ENCODE data around the gene EXOC3L4. TPM values are rescaled to one million over a fixed set of nuclear protein-coding genes. Genes with fewer than 3 reads are reported as not detected.

EXOC3L4 gene
- total RNA-seq, 3 donors from 2014 or later, result not detected

DNA sequence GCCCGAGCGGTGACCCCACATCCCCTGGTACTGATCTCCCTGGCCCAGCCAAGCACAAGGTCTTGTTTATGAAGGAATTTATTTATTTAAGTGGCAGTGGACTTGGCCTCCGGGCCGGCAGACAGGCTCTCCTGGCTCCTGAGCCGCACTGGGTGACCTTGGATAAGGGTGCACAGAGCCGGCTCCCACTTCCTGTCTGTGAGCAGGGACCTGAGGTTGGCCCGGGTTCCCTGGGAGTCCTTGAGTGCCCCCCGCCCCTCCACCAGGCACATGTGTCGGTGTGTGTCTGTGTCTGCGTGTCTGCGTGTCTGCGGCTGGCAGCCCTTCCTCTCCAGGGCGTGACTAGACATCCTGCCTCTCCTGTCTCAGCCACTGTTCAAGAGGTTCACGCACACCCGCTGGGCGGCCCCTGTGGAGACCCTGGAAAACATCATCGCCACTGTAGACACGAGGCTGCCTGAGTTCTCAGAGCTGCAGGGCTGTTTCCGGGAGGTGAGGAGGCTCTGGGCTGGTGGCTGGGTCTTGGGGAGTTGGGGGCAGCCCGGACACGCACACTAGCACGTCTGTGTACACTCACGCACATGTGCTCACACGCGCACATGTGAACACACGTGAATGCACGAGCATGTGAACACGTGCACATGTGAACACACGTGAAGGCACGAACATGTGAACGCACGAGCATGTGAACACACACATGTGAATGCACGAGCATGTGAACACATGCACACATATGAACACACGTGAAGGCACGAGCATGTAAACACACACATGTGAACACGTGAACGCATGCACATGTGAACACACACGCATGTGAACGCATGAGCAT lies 38.1 kb downstream of the EXOC3L4 start:
- peaks cover 7% of the 10 kb centered on the region for H3K27me3 Mint-ChIP-seq (ENCODE audit: low read depth)
- H3K9me3 Mint-ChIP-seq, result no peaks in the 10 kb centered on the region
- H3K36me3 Mint-ChIP-seq (ENCODE audit: insufficient read depth), result no peaks in the 10 kb centered on the region
- no peak overlapping the region for H3K4me3 Mint-ChIP-seq
- ATAC-seq, result no peak
- no peaks in the 10 kb centered on the region for H3K4me1 Mint-ChIP-seq (ENCODE audit: low read depth)
- DNase-seq, result no peak

DNA sequence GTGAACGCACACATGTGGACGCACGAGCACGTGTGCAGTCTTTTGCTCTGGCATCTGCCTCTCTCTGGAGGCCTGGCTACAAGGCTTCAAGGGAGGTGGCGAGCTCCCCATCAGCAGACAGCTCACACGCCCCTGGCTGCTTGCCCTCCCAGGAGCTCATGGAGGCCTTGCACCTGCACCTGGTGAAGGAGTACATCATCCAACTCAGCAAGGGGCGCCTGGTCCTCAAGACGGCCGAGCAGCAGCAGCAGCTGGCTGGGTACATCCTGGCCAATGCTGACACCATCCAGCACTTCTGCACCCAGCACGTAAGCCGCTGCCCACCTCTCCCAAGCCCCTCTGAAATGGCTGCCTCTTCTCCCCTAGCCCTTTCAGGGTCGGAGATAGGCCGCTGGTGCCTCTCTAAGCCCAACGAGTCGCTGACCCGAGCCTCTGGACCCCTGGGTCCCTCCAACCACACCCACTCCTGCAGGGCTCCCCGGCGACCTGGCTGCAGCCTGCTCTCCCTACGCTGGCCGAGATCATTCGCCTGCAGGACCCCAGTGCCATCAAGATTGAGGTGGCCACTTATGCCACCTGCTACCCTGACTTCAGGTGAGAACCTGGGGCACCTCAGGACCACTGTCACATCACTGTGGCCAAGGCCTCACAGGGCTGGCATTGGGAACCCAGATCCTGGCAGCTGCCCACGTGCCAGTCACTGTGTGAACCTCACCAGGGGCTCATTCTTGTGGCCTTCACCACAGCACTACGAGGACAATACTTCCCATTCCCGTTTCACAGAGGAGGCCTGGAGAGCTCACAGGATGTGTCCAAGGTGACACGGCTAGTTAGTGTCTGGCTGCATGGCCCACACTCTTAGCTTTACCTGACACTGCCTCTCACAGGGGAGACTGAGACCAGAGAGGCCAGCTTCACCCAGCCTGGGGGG lies 39.0 kb downstream of the EXOC3L4 start:
- no peak overlapping the region for H3K4me3 Mint-ChIP-seq
- H3K4me1 Mint-ChIP-seq (ENCODE audit: low read depth), result no peaks in the 10 kb centered on the region
- peaks cover 9% of the 10 kb centered on the region for H3K27me3 Mint-ChIP-seq (ENCODE audit: low read depth)
- ATAC-seq (no peak), DNase-seq (no peak)
- H3K9me3 Mint-ChIP-seq, result no peaks in the 10 kb centered on the region
- no peaks in the 10 kb centered on the region for H3K36me3 Mint-ChIP-seq (ENCODE audit: insufficient read depth)

DNA sequence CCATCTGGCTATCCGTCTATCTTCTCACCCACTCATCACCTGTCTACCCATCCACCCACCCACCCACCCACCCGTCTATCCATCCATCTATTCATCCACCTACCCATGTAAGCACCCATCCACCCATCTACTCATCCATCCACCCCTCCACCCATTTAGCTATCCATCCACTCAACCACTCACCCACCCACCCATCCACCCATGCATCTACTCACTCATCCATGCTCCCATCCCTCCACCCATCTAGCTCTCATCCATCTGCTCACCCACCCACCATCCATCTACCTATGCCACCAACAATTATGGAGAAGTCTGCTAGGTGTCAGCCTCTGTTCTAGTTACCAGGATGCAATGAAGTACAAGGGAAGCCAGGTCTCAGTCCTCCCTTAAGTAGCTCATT lies 39.9 kb downstream of the EXOC3L4 start:
- H3K36me3 Mint-ChIP-seq (ENCODE audit: insufficient read depth), result no peaks in the 10 kb centered on the region
- peaks cover 9% of the 10 kb centered on the region for H3K27me3 Mint-ChIP-seq (ENCODE audit: low read depth)
- no peaks in the 10 kb centered on the region for H3K9me3 Mint-ChIP-seq
- DNase-seq (no peak), ATAC-seq (no peak)
- no peak overlapping the region for H3K4me3 Mint-ChIP-seq
- H3K4me1 Mint-ChIP-seq (ENCODE audit: low read depth), result no peaks in the 10 kb centered on the region

DNA sequence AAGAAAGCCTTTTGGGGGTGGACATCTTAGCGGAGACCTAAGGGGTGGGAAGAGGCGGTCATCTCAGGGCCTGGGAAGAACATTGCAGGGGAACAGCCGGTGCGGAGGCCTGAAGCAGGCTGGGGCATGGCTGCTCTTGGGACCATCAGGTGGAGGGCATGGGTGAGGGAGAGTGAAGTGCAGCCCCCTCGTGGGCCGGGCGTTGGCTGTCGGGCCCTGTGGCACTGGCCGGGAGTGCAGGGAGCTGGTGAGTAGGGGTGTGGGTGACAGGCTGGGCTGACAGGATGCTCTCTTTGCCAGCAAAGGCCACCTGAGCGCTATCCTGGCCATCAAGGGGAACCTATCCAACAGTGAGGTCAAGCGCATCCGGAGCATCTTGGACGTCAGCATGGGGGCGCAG lies 40.4 kb downstream of the EXOC3L4 start:
- H3K36me3 Mint-ChIP-seq (ENCODE audit: insufficient read depth), result no peaks in the 10 kb centered on the region
- H3K4me1 Mint-ChIP-seq (ENCODE audit: low read depth), result no peaks in the 10 kb centered on the region
- no peaks in the 10 kb centered on the region for H3K9me3 Mint-ChIP-seq
- ATAC-seq, result no peak
- peaks cover 10% of the 10 kb centered on the region for H3K27me3 Mint-ChIP-seq (ENCODE audit: low read depth)
- no peak overlapping the region for H3K4me3 Mint-ChIP-seq
- no peak for DNase-seq

DNA sequence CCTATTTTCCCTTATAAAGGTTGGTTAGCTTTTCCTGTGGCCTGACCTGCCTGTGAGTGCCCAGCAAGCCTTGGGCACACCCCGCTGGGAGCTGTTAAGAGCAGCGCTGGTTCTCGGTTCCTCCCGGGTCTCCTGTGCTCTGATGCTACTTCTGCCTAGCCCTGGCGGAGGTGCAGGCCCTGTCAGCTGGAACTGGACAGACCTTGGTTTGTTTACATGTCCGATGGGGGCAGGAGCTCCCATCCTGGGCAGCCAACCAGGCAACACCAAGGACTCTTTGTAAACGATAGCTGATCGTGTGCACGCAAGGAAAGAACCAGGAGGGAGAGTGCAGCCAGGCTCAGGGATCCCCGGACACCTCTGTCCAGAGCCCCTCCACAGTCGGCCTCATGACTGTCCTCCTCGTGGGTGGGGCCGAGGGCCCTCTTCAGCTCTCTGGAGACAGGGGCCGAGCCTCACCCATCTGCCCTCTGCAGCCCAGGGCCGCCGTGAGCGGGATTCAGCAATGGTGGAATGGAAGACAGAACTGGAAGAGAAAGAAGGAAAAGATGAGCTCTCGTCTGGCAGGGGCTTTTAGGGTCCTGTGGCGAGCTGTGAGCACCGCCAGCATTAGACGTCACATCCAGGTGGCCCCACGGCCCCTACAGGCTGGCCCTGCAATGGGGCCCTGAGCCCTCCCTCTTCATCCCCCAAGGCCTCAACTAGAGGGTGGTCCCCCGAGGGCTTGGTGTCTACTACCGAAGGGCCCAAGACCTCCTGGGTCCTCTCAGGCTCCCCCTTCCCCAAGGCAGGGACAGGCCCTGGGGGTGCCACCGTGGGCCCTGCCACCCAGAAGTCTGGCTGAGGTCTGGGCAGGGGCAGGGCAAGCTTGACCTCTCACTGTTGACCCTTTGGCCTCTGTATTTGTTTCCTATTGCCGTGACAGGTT lies 41.1 kb downstream of the EXOC3L4 start:
- H3K4me1 Mint-ChIP-seq (ENCODE audit: low read depth), result no peaks in the 10 kb centered on the region
- H3K4me3 Mint-ChIP-seq, result no peak overlapping the region
- H3K36me3 Mint-ChIP-seq (ENCODE audit: insufficient read depth), result no peaks in the 10 kb centered on the region
- ATAC-seq (no peak), DNase-seq (no peak)
- H3K9me3 Mint-ChIP-seq, result no peaks in the 10 kb centered on the region
- peaks cover 13% of the 10 kb centered on the region for H3K27me3 Mint-ChIP-seq (ENCODE audit: low read depth)

DNA sequence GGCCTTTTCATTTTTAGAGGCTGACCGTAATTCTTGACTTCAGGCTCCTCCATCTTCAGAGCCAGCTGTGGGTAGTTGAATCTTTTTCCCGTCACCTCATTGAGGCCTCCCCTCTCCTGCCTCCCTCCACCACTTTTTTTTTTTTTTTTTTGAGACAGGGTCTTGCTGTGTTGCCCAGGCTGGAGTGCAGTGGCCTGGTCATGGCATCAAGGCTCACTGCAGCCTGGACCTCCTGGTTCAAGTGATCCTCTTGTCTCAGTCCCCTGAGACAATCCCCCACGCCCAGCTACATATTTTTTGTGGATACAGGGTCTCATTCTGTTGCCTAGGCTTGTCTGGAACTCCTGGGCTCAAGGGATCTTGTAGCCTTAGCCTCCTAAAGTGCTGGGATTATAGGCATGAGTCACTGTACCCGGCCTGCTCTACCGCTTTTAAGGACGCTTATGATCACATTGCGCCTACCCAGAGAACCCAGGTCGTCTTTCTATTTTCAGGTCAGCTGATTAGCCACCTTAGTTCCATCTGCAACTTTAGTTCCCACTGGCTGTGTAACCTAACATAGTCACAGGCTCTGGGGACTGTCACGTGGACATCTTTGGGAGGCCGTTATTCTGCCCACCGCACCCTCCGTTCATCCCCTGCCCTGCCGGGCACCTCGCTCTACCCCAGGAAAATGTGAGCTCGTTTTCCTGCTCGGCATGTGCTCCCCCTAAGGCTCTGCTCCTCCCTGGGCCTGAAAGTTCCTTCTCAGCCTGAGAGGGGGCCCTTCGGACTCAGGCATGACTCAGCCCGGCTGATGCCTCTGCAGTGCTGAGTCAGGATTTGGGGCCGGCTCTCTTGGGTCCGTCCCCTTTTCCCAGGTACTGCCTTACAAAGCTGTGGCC lies 42.1 kb downstream of the EXOC3L4 start:
- no peak overlapping the region for H3K4me3 Mint-ChIP-seq
- no peaks in the 10 kb centered on the region for H3K9me3 Mint-ChIP-seq
- DNase-seq, result no peak
- H3K4me1 Mint-ChIP-seq (ENCODE audit: low read depth), result peaks cover 2% of the 10 kb centered on the region
- peaks cover 23% of the 10 kb centered on the region for H3K27me3 Mint-ChIP-seq (ENCODE audit: low read depth)
- no peaks in the 10 kb centered on the region for H3K36me3 Mint-ChIP-seq (ENCODE audit: insufficient read depth)
- ATAC-seq, result no peak

DNA sequence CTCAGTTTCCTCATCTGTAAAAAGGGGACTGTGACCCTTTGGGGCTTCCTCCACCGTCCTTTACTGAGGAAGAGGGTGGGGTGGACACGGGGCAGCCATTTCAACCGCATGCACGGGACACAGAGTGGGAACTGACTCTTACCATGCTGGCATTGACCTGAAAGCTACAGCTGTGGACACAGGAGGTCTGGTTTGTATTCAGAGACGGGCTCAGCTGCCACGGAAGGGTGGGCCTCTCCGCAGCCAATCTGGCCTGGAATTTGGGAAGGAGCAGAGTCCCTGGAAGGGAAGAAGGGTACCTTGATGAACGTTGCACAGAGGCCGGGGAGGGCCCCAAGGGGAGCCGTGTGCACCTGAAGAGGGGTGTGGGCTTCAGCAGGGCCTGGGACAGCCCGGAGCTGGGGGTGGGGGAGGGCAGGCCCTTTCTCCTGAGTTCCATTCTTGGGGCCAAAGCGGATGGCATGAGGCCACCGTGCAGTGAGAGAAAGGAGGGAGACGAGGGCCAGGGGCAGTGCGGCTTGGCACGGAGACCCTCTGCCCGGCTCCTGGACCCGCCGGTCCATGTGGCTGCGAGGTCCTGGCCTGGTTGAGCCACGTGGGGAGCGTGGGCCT lies 43.3 kb downstream of the EXOC3L4 start:
- H3K36me3 Mint-ChIP-seq (ENCODE audit: insufficient read depth), result no peaks in the 10 kb centered on the region
- no peak for DNase-seq

DNA sequence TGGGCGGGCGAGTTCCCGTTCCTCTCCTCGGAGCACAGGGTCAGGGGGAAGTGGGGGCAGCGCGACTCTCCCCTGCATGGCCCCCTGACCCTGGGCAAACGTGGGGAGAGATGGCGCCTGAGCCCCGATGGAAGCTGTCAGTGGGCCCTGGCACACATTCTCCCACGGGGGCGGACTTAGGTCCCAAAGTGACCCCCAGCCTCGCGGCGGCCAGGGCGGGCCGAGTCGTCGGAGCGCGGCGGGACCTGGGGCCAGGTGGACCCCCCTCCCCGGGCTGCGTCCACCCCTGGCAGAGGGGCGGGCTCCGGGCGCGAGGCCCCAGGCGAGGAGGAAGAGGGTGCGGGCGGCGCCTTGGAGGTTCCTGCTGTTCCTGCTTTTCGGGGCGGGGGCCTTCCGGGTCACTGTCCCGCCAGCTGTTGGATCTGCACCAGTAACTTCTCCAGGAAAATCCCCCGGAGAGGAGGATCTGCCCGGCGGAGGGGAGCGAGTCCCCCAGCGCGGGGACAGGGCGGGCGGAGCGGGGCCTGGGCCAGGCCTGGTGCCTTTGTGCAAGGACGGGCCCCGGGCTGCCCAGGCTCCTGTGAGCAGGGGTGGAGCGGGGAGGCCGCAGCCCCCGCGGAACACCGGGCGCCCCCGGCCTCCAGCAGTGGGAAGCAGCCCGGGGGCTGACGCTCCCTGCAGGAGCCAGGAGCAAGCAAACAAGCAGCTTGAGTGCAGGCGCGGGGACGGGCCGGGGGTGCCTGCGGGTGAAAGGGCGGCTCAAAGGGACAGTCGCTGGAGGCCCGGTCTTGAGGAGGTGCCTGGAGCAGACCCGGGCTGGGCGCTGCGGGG lies 44.0 kb downstream of the EXOC3L4 start:
- no peak overlapping the region for H3K4me3 Mint-ChIP-seq
- peaks cover 2% of the 10 kb centered on the region for H3K4me1 Mint-ChIP-seq (ENCODE audit: low read depth)
- peaks cover 38% of the 10 kb centered on the region for H3K27me3 Mint-ChIP-seq (ENCODE audit: low read depth)
- no peak for ATAC-seq
- no peaks in the 10 kb centered on the region for H3K9me3 Mint-ChIP-seq
- H3K36me3 Mint-ChIP-seq (ENCODE audit: insufficient read depth), result no peaks in the 10 kb centered on the region
- DNase-seq, result no peak

More for the DNA sequence above, 43.3 kb downstream of the EXOC3L4 start:
- Mint-ChIP-seq H3K4me3 (no peak overlapping the region), H3K9me3 (no peaks in the 10 kb centered on the region), H3K4me1 (ENCODE audit: low read depth) (peaks cover 2% of the 10 kb centered on the region), H3K27me3 (ENCODE audit: low read depth) (peaks cover 32% of the 10 kb centered on the region)
- ATAC-seq, result no peak

DNA sequence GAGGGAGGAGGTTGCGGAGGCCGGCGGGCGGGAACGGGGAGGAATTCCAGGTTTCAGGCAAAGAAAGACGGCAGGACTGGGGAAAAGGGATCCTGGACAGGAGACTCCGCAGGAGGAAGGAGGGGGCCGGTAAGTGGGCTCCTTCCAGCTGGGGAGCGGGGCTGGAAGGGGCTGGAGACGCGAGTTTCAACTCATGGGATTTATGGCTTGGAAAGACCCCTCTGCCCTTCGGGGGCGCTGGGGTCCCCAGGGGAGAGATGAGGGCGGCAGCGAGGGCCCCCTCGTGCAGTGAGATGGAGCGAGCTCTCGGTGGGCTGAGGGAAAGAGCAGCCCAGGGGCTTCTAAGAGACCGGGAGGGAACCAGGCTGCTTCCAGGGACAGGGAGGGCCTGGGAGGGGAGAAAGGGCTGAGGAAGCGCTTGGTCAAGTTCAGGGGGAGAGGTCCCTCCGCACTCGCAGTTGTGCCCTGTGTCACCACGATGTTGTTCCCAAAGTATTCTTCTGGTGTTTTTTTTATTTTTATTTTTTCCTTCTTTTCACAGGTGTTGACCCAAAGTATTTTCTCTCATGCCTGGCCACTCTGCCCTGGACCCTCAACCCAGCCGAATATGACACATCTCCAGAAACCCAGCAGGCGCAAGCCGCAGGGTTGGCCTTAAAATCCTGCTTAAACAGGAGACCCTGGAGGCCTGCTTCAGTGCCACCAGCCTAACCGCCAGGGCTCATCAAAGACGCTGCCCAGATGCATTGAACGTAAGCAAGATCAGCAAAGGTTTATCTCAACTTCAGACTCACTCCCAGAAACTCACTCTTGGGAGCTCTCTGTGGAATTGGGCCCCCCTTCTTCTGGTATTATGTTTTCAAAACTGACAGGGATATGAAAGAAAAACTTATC lies 44.9 kb downstream of the EXOC3L4 start:
- H3K4me3 Mint-ChIP-seq, result no peak overlapping the region
- H3K4me1 Mint-ChIP-seq (ENCODE audit: low read depth), result peaks cover 2% of the 10 kb centered on the region
- no peak for ATAC-seq
- H3K27me3 Mint-ChIP-seq (ENCODE audit: low read depth), result peaks cover 39% of the 10 kb centered on the region
- H3K36me3 Mint-ChIP-seq (ENCODE audit: insufficient read depth), result no peaks in the 10 kb centered on the region
- no peak for DNase-seq
- H3K9me3 Mint-ChIP-seq, result no peaks in the 10 kb centered on the region

DNA sequence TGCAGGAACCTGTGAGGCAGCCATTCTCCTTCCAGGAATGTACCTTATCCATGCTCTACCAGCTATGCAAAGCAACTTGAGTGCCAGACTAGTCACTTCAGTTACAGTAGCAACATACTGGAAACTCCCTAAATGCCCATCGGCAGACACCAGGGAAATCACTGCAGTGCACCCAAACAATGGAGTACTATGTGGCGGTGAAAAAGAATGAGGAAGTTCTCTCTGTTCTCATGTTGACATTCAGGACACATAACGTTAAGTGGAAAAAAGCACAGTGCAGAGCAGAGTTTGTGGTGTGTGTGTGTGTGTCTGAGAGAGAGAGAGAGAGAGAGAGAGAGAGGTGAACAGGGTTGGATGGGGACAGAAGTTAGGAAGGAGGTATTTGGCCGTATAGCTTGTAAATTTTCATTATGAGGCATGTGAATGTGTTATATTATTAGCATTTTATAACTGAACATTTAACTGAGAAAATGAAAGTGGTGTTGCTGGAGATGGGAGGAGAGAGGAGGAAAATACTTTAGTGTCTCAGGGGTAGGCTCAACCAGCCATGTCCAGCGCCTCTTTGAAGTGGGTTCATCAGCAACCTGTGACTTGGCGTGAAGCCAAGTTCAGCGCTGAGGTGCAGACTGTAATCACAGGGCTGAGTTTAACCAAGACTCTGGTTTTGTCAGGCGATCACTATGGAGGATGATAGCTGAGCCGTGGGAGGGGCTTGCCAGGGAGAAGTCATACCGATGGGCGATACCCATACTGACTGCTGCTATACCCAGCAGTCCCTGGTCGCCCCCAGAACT lies 46.0 kb downstream of the EXOC3L4 start:
- ATAC-seq (peak in 1 of 2 donors; percentile 25), DNase-seq (no peak)
- peaks cover 39% of the 10 kb centered on the region for H3K27me3 Mint-ChIP-seq (ENCODE audit: low read depth)
- H3K9me3 Mint-ChIP-seq, result no peaks in the 10 kb centered on the region
- no peak overlapping the region for H3K4me3 Mint-ChIP-seq
- no peaks in the 10 kb centered on the region for H3K36me3 Mint-ChIP-seq (ENCODE audit: insufficient read depth)
- H3K4me1 Mint-ChIP-seq (ENCODE audit: low read depth), result peaks cover 2% of the 10 kb centered on the region

All from activated T-cell treated with anti-CD3 and anti-CD28 coated beads, Interleukin-2, amount 50 U/mL, for 4 hours (primary cell).